Activated naive CD8-positive, alpha-beta T cell treated with anti-CD3 and anti-CD28 coated beads for 36 hours (primary cell): ENCODE measurements around the gene PGAM1. TPM values are rescaled to one million over a fixed set of nuclear protein-coding genes. Genes with fewer than 3 reads are reported as not detected.
A peak's percentile ranks its signal among the peaks of the same experiment; 100 is the strongest.

ENCODE experiments used
- DNase-seq: peaks from one replicate; pipeline ENCODE4 v3.0.0; 2021
- H3K27ac Mint-ChIP-seq: one replicate; pipeline ENCODE4 v1.8.0; 2022; ENCODE audit warnings: mild to moderate bottlenecking, moderate library complexity, mixed read lengths
- H3K27me3 Mint-ChIP-seq: one replicate; pipeline ENCODE4 v1.8.0; 2022; ENCODE audit warnings: mild to moderate bottlenecking, mixed read lengths
- H3K36me3 Mint-ChIP-seq: one replicate; pipeline ENCODE4 v1.8.0; 2021; ENCODE audit warnings: mild to moderate bottlenecking, mixed read lengths
- H3K4me1 Mint-ChIP-seq: one replicate; pipeline ENCODE4 v1.8.0; 2021; ENCODE audit warnings: mixed read lengths
- H3K4me3 Mint-ChIP-seq: one replicate; pipeline ENCODE4 v1.8.0; 2022; ENCODE audit warnings: mild to moderate bottlenecking, moderate library complexity, mixed read lengths
- H3K9me3 Mint-ChIP-seq: one replicate; pipeline ENCODE4 v1.8.0; 2022; ENCODE audit warnings: mixed read lengths
- total RNA-seq, 2 experiments: library from RNA; stranded (reverse); gene quantifications; one replicate each; pipeline ENCODE4 v1.2.3, GENCODE V29; 2021

Gene PGAM1
- total RNA-seq, 2 experiments from 2014 or later: 933 to 982 TPM

- DNase-seq: no peak
- Mint-ChIP-seq H3K4me3 (peak overlapping the region; percentile 88), H3K9me3 (peaks cover 1% of the 10 kb centered on the region), H3K27ac (peak overlapping the region; percentile 93), H3K36me3 (peaks cover 62% of the 10 kb centered on the region), H3K27me3 (peaks cover 3% of the 10 kb centered on the region), H3K4me1 (peaks cover 37% of the 10 kb centered on the region)
Measured at GRCh38 chr10:97428572-97428981, 2.6 kb downstream of the PGAM1 start.

- peak overlapping the region; percentile 48 for H3K27ac Mint-ChIP-seq
- peaks cover 42% of the 10 kb centered on the region for H3K36me3 Mint-ChIP-seq
- peaks cover 12% of the 10 kb centered on the region for H3K4me1 Mint-ChIP-seq
- no peaks in the 10 kb centered on the region for H3K27me3 Mint-ChIP-seq
- H3K9me3 Mint-ChIP-seq: no peaks in the 10 kb centered on the region
- no peak for DNase-seq
- H3K4me3 Mint-ChIP-seq: no peak overlapping the region
Measured at GRCh38 chr10:97434055-97434454, 8.1 kb downstream of the PGAM1 start.

GRCh38 chr10:97434557-97434956 is 8.6 kb downstream of the PGAM1 start:
- Mint-ChIP-seq H3K4me1 (peaks cover 8% of the 10 kb centered on the region), H3K27ac (peak overlapping the region; percentile 48), H3K9me3 (no peaks in the 10 kb centered on the region), H3K27me3 (no peaks in the 10 kb centered on the region), H3K4me3 (no peak overlapping the region), H3K36me3 (peaks cover 37% of the 10 kb centered on the region)
- DNase-seq: no peak

- Mint-ChIP-seq H3K36me3 (peaks cover 31% of the 10 kb centered on the region), H3K9me3 (no peaks in the 10 kb centered on the region), H3K27ac (peak overlapping the region; percentile 9), H3K4me1 (peaks cover 6% of the 10 kb centered on the region), H3K4me3 (no peak overlapping the region), H3K27me3 (no peaks in the 10 kb centered on the region)
- no peak for DNase-seq
Measured at GRCh38 chr10:97435211-97435610, 9.2 kb downstream of the PGAM1 start.

- Mint-ChIP-seq H3K36me3 (peaks cover 15% of the 10 kb centered on the region), H3K4me1 (peaks cover 24% of the 10 kb centered on the region), H3K27ac (no peak overlapping the region), H3K27me3 (no peaks in the 10 kb centered on the region), H3K4me3 (no peak overlapping the region), H3K9me3 (no peaks in the 10 kb centered on the region)
- no peak for DNase-seq
Measured at GRCh38 chr10:97442277-97442676, 16.3 kb downstream of the PGAM1 start.

- Mint-ChIP-seq H3K4me3 (peak overlapping the region; percentile 99), H3K4me1 (peaks cover 39% of the 10 kb centered on the region), H3K27ac (peak overlapping the region; percentile 76), H3K9me3 (no peaks in the 10 kb centered on the region), H3K36me3 (peaks cover 20% of the 10 kb centered on the region), H3K27me3 (no peaks in the 10 kb centered on the region)
- no peak for DNase-seq
Measured at GRCh38 chr10:97444212-97444611, 18.2 kb downstream of the PGAM1 start.

GRCh38 chr10:97445357-97445721 is 19.3 kb downstream of the PGAM1 start:
- Mint-ChIP-seq H3K4me1 (peaks cover 36% of the 10 kb centered on the region), H3K4me3 (peak overlapping the region; percentile 99), H3K9me3 (no peaks in the 10 kb centered on the region), H3K27ac (peak overlapping the region; percentile 87), H3K27me3 (no peaks in the 10 kb centered on the region), H3K36me3 (peaks cover 20% of the 10 kb centered on the region)
- no peak for DNase-seq

GRCh38 chr10:97445722-97446639 is 20.0 kb downstream of the PGAM1 start, which contains the start of the genes EXOSC1 and ZDHHC16:
Gene EXOSC1, minus strand, starts transcription at chr10:97446006. Its CDS starts 21 bp downstream, at chr10:97445985.
Gene ZDHHC16, plus strand, starts transcription at chr10:97446175. Its CDS starts 5,501 bp downstream, at chr10:97451676.
- H3K4me1 Mint-ChIP-seq: peaks cover 38% of the 10 kb centered on the region
- peak; percentile 92 for DNase-seq
- no peaks in the 10 kb centered on the region for H3K9me3 Mint-ChIP-seq
- peak within 1 kb of the TSS; percentile 99 for H3K4me3 Mint-ChIP-seq
- H3K27ac Mint-ChIP-seq: peak within 1 kb of the TSS; percentile 87
- no peaks in the 10 kb centered on the region for H3K27me3 Mint-ChIP-seq
- H3K36me3 Mint-ChIP-seq: peaks cover 19% of the 10 kb centered on the region

- Mint-ChIP-seq H3K4me3 (no peak overlapping the region), H3K27ac (no peak overlapping the region), H3K9me3 (no peaks in the 10 kb centered on the region), H3K4me1 (peaks cover 51% of the 10 kb centered on the region), H3K27me3 (no peaks in the 10 kb centered on the region), H3K36me3 (peaks cover 24% of the 10 kb centered on the region)
- no peak for DNase-seq
Measured at GRCh38 chr10:97450828-97451227, 24.8 kb downstream of the PGAM1 start.

GRCh38 chr10:97451605-97452004 is 25.6 kb downstream of the PGAM1 start:
- Mint-ChIP-seq H3K27me3 (no peaks in the 10 kb centered on the region), H3K27ac (no peak overlapping the region), H3K4me3 (no peak overlapping the region), H3K9me3 (no peaks in the 10 kb centered on the region), H3K4me1 (peaks cover 57% of the 10 kb centered on the region), H3K36me3 (peaks cover 25% of the 10 kb centered on the region)
- no peak for DNase-seq

GRCh38 chr10:97452352-97452751 is 26.4 kb downstream of the PGAM1 start:
- Mint-ChIP-seq H3K27ac (no peak overlapping the region), H3K9me3 (no peaks in the 10 kb centered on the region), H3K4me1 (peaks cover 53% of the 10 kb centered on the region), H3K36me3 (peaks cover 29% of the 10 kb centered on the region), H3K4me3 (no peak overlapping the region), H3K27me3 (no peaks in the 10 kb centered on the region)
- no peak for DNase-seq

- H3K27ac Mint-ChIP-seq: peak overlapping the region; percentile 89
- H3K9me3 Mint-ChIP-seq: no peaks in the 10 kb centered on the region
- H3K4me1 Mint-ChIP-seq: peaks cover 39% of the 10 kb centered on the region
- H3K27me3 Mint-ChIP-seq: no peaks in the 10 kb centered on the region
- DNase-seq: no peak
- peak overlapping the region; percentile 0 for H3K4me3 Mint-ChIP-seq
- peaks cover 37% of the 10 kb centered on the region for H3K36me3 Mint-ChIP-seq
Measured at GRCh38 chr10:97454330-97455036, 28.5 kb downstream of the PGAM1 start.

GRCh38 chr10:97456034-97456685 is 30.2 kb downstream of the PGAM1 start:
- Mint-ChIP-seq H3K27me3 (no peaks in the 10 kb centered on the region), H3K27ac (peak overlapping the region; percentile 89), H3K4me3 (no peak overlapping the region), H3K9me3 (no peaks in the 10 kb centered on the region), H3K4me1 (peaks cover 37% of the 10 kb centered on the region), H3K36me3 (peaks cover 40% of the 10 kb centered on the region)
- DNase-seq: no peak

GRCh38 chr10:97456686-97457065 is 30.7 kb downstream of the PGAM1 start:
- peaks cover 37% of the 10 kb centered on the region for H3K4me1 Mint-ChIP-seq
- peak overlapping the region; percentile 89 for H3K27ac Mint-ChIP-seq
- no peaks in the 10 kb centered on the region for H3K9me3 Mint-ChIP-seq
- no peak for DNase-seq
- peaks cover 40% of the 10 kb centered on the region for H3K36me3 Mint-ChIP-seq
- no peak overlapping the region for H3K4me3 Mint-ChIP-seq
- no peaks in the 10 kb centered on the region for H3K27me3 Mint-ChIP-seq

- no peak overlapping the region for H3K4me3 Mint-ChIP-seq
- peaks cover 25% of the 10 kb centered on the region for H3K4me1 Mint-ChIP-seq
- peak overlapping the region; percentile 6 for H3K27ac Mint-ChIP-seq
- peaks cover 44% of the 10 kb centered on the region for H3K36me3 Mint-ChIP-seq
- DNase-seq: no peak
- H3K9me3 Mint-ChIP-seq: no peaks in the 10 kb centered on the region
- no peaks in the 10 kb centered on the region for H3K27me3 Mint-ChIP-seq
Measured at GRCh38 chr10:97459111-97459510, 33.1 kb downstream of the PGAM1 start.
